Progenitor cell of endocrine pancreas (in vitro differentiated cells): Measurements from ENCODE around the gene P4HA1. TPM values are rescaled to one million over a fixed set of nuclear protein-coding genes. Genes with fewer than 3 reads are reported as not detected.

Experiments
- DNase-seq: peaks from one replicate; pipeline ENCODE4 v3.0.0; 2021; ENCODE audit warnings: low spot score; ENCODE audit not compliant: unreplicated experiment
- H3K27ac Mint-ChIP-seq: 2 replicates; pipeline ENCODE4 v1.8.0; 2021; ENCODE audit warnings: mild to moderate bottlenecking, moderate library complexity, mixed read lengths
- H3K27me3 Mint-ChIP-seq: 2 replicates; pipeline ENCODE4 v1.8.0; 2021; ENCODE audit warnings: mixed read lengths
- H3K36me3 Mint-ChIP-seq: 2 replicates; pipeline ENCODE4 v1.8.0; 2022; ENCODE audit warnings: mixed read lengths; ENCODE audit not compliant: insufficient read depth
- H3K4me1 Mint-ChIP-seq: 2 replicates; pipeline ENCODE4 v1.8.0; 2021; ENCODE audit warnings: low read depth, mixed read lengths
- H3K4me3 Mint-ChIP-seq: 2 replicates; pipeline ENCODE4 v1.8.0; 2021; ENCODE audit warnings: low read depth, mild to moderate bottlenecking, moderate library complexity, mixed read lengths
- H3K9me3 Mint-ChIP-seq: 2 replicates; pipeline ENCODE4 v1.8.0; 2021; ENCODE audit warnings: low read depth, mixed read lengths
- total RNA-seq: library from RNA; stranded (reverse); gene quantifications from 2 replicates; pipeline ENCODE4 v1.2.1, GENCODE V29; 2021
- TF ChIP-seq, protein P1 (sequence below): fragments of 200-600 bp; sonication (generic); IDR thresholded peaks from one replicate; pipeline ENCODE4 v1.5.0; 2021; ENCODE audit warnings: antibody characterized with exemption, mild to moderate bottlenecking; ENCODE audit not compliant: unreplicated experiment

P4HA1 gene
- total RNA-seq, 1 donor from 2014 or later, result 25.4 TPM

DNA sequence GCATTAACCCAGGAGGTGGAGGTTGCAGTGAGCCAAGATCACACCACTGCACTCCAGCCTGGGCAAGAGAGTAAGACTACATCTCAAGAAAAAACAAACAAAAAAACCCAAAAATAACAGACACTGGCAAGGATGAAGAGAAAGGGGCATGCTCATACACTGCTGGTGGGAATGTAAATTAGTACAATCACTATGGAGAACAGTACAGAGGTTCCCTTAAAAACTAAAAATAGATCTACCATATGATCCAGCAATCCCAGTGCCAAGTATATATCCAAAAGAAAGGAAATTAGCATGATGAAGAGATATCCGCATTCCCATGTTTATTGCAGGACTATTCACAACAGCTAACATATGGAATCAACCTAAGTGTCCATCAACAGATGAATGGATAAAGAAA is 75.6 kb downstream of the P4HA1 start:
- Mint-ChIP-seq H3K36me3 (peaks cover 45% of the 10 kb centered on the region), H3K27me3 (no peaks in the 10 kb centered on the region), H3K27ac (no peak overlapping the region), H3K9me3 (peaks cover 13% of the 10 kb centered on the region), H3K4me1 (peaks cover 7% of the 10 kb centered on the region), H3K4me3 (no peak overlapping the region)
- no peak for DNase-seq
- TF ChIP-seq, protein P1, sequence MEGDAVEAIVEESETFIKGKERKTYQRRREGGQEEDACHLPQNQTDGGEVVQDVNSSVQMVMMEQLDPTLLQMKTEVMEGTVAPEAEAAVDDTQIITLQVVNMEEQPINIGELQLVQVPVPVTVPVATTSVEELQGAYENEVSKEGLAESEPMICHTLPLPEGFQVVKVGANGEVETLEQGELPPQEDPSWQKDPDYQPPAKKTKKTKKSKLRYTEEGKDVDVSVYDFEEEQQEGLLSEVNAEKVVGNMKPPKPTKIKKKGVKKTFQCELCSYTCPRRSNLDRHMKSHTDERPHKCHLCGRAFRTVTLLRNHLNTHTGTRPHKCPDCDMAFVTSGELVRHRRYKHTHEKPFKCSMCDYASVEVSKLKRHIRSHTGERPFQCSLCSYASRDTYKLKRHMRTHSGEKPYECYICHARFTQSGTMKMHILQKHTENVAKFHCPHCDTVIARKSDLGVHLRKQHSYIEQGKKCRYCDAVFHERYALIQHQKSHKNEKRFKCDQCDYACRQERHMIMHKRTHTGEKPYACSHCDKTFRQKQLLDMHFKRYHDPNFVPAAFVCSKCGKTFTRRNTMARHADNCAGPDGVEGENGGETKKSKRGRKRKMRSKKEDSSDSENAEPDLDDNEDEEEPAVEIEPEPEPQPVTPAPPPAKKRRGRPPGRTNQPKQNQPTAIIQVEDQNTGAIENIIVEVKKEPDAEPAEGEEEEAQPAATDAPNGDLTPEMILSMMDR, result no peak

DNA sequence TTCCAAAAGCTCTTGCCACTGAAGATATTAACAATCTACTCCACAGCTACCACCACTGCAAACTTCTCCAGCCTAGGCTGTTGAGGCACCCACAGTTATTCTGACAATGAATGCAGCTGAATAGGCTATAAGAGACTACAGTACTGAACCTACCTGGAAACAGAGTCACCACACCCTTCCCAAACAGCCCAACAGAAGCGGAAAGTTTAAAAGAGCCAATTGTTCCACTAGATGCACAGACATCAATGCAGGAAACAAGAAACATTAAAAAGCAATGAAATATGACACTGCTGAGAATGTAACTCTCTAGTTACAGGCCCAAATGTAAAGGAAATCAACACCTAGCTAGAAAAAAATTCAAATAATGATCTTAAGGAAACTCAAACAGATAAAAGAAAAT is 77.6 kb downstream of the P4HA1 start:
- no peaks in the 10 kb centered on the region for H3K27me3 Mint-ChIP-seq
- H3K9me3 Mint-ChIP-seq, result peaks cover 8% of the 10 kb centered on the region
- H3K4me1 Mint-ChIP-seq, result peaks cover 4% of the 10 kb centered on the region
- H3K4me3 Mint-ChIP-seq, result no peak overlapping the region
- H3K27ac Mint-ChIP-seq, result no peak overlapping the region
- TF ChIP-seq, protein P1, result no peak
- peaks cover 27% of the 10 kb centered on the region for H3K36me3 Mint-ChIP-seq
- DNase-seq, result no peak

DNA sequence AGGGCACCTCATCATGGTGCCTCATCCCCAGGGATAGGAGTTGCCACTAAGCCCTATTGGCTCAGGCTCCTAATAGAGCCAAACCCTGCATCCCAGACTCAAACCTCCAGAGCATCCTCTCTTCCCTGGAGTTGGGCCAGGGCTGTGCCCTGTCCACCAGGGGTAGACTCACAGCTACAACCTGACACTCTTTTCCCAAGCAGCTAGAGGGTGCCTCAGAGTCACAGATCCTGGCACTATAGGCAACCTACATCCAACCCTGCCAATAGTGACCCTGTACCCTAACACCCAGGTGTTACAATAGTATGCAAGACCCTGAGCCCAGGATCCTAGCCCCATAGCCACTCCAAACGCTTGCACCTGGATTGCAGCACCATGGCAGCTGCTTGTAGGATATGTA is 78.0 kb downstream of the P4HA1 start:
- Mint-ChIP-seq H3K27ac (no peak overlapping the region), H3K36me3 (peaks cover 24% of the 10 kb centered on the region), H3K4me1 (peaks cover 4% of the 10 kb centered on the region), H3K4me3 (no peak overlapping the region), H3K27me3 (no peaks in the 10 kb centered on the region), H3K9me3 (peaks cover 8% of the 10 kb centered on the region)
- no peak for DNase-seq
- TF ChIP-seq, protein P1, result no peak

DNA sequence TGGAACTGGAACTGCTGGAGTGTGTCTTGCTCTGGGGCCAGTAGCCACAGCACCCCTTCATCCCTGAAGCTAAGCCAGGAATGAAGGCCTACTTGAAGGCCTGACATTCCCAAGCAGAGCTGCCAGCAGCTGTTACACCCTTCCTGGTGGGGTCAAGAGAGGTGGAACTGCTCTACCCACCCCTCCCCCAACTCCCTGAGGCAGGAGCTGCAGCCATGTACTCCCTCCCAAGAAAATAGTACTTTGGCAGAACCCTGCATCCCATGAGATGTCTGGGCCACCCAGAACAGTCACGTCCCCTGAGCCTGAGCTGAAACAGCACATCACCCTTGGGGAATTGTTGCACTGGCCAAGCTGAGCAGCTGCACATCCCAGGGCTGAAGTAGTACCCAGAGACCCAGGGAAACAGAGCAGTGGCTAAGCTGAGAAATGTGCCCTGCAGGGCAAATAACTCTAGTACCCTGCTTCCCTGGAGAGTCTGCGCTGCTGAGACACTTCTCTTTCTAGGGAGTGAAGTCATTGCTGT is 78.6 kb downstream of the P4HA1 start:
- peaks cover 4% of the 10 kb centered on the region for H3K4me1 Mint-ChIP-seq
- no peak for DNase-seq
- H3K36me3 Mint-ChIP-seq, result peaks cover 23% of the 10 kb centered on the region
- H3K27me3 Mint-ChIP-seq, result no peaks in the 10 kb centered on the region
- no peak overlapping the region for H3K27ac Mint-ChIP-seq
- TF ChIP-seq, protein P1, result no peak
- no peak overlapping the region for H3K4me3 Mint-ChIP-seq
- H3K9me3 Mint-ChIP-seq, result peaks cover 8% of the 10 kb centered on the region

DNA sequence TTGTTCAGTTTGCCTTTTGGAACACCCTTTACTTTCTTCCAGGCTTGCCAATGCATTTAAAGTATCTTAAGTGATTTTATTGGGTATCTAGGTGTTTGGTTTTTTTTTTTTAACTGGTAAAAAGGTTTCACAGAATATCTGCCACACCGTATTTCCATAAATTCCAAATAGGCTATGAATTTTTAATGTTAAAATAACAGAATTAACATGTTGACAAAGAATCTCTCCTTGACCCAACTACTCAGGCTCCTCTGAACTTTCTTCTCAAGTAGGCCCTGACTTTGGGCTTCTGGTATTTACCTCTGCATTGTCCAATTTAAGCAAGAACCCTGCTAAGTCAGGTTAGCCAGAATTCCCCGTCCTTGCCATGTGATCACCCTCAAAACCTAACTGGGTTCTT is 80.9 kb downstream of the P4HA1 start:
- H3K27me3 Mint-ChIP-seq, result no peaks in the 10 kb centered on the region
- H3K36me3 Mint-ChIP-seq, result peaks cover 16% of the 10 kb centered on the region
- H3K9me3 Mint-ChIP-seq, result peaks cover 3% of the 10 kb centered on the region
- no peak overlapping the region for H3K27ac Mint-ChIP-seq
- peaks cover 4% of the 10 kb centered on the region for H3K4me1 Mint-ChIP-seq
- no peak overlapping the region for H3K4me3 Mint-ChIP-seq
- TF ChIP-seq, protein P1, result no peak
- no peak for DNase-seq
